ENCODE data around the gene GREB1.
"Not testable (repeated sequence)": the region's sequence is repeated elsewhere in the genome, so short reads cannot be mapped to it uniquely, and the experiment has no call there.

GREB1 gene

GRCh38 chr2:11644293-11644692, 110.4 kb downstream of the GREB1 start:
- no peak for DNase-seq

- no peak for DNase-seq
Measured at GRCh38 chr2:11646530-11646929, 112.7 kb downstream of the GREB1 start.

GRCh38 chr2:11647834-11648600, 114.2 kb downstream of the GREB1 start:
- no peak for DNase-seq

GRCh38 chr2:11649093-11649492, 115.2 kb downstream of the GREB1 start:
- DNase-seq: no peak

- no peak for DNase-seq
Measured at GRCh38 chr2:11651856-11652548, 118.2 kb downstream of the GREB1 start.

DNA sequence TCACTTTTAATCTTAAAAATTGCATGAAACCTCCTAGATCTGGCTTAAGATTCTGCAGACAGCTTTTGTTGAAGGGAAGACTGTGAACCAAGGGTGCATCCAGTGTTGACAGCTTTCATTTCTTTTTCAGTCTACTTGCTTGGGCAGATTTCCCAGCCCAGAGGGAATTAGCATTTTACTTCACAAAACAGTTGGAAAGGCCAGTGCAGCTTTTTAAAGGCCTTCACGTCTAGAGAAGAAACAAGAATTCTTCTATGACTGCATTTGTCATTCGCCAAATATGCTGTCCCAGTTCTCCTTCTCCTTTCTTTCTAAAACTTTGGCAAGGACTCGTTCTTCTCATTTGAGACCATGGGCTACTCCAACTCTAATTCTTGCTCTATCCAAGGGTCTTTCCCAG, 118.7 kb downstream of the GREB1 start:
- no peak for DNase-seq

GRCh38 chr2:11655495-11655894, 121.7 kb downstream of the GREB1 start:
- DNase-seq: no peak

GRCh38 chr2:11656252-11656651, 122.4 kb downstream of the GREB1 start:
- no peak for DNase-seq

DNA sequence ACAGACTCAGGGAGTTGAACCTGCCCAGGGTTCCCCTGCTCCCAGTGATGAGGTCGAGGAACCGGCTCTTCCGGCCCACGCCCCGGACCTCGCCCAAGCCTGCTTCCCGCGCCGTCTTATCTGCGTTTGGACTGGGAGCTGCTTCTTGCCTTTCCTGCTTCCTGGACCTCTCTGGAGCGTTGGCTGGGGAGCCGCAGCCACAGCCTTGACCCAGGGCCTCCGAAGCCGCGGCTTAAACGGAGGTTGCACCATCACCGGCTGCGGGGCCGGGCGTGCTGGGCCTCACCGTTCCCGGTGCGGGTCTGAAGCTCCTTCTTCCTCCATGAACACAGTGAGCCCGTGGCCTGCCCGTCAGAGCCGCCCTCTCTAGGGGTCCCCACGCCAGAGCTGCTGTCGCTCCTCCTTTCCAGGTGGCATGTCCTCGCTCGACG, 122.8 kb downstream of the GREB1 start:
- no peak for DNase-seq

GRCh38 chr2:11657195-11657594, 123.3 kb downstream of the GREB1 start:
- DNase-seq: no peak

DNA sequence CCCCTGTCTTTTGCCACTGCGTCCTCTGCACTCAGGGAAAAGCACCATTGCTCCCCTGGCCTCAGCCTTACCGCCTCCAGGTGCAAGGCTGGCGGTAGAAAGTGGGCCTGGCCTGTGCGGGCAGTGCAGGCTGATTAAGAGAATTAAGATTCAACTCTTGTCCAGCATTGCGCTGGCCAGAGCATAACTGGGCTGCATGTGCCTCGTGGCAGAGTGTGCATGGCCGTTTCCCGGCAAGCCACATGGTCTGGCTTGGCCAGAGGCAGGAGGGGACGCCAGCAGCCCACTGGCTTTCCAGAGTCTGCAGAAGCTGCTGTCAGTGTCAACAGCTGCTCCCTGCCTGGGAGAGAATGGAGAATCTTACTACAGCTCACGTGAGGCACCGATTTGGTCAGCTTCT, 123.8 kb downstream of the GREB1 start:
- DNase-seq: no peak

- no peak for DNase-seq
Measured at GRCh38 chr2:11658208-11659114, 124.6 kb downstream of the GREB1 start.

- no peak for DNase-seq
Measured at GRCh38 chr2:11659115-11659475, 125.2 kb downstream of the GREB1 start.

GRCh38 chr2:11659851-11660250, 126.0 kb downstream of the GREB1 start:
- DNase-seq: no peak

DNA sequence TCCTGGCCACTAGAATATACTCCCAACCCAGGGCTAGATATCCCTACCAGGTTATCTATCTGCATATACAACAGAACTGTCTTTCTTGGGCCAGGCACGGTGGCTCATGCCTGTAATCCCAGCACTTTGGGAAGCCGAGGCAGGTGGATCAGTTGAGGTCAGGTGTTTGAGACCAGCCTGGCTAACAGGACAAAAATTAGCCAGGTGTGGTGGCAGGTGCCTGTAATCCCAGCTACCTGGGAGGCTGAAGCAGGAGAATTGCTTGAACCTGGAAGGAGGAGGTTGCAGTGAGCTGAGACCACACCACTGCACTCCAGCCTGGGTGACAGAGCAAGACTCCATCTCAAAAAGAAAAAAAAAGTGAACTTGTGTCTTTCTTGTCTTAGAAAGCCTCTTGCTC, 126.6 kb downstream of the GREB1 start:
- not testable (repeated sequence) for DNase-seq

GRCh38 chr2:11661891-11662435, 128.1 kb downstream of the GREB1 start:
- no peak for DNase-seq

DNA sequence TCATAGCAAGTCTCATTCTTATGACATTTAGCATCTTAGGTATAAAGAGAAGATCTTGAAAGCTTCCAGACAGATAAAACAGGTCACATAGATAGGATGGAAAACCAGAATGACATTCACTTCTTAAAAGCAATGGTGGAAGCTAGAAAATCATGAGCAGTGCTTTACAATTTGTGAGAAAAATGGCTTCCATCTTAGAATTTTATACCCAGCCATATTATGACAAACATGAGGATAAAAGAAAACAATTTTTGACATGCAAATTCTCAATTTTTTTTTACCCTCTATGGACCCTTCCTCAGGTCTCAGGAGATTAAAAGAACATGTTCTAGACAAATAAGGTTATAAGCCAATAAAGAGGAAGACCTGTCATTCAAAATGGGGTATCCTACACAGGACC, 129.0 kb downstream of the GREB1 start:
- no peak for DNase-seq

DNA sequence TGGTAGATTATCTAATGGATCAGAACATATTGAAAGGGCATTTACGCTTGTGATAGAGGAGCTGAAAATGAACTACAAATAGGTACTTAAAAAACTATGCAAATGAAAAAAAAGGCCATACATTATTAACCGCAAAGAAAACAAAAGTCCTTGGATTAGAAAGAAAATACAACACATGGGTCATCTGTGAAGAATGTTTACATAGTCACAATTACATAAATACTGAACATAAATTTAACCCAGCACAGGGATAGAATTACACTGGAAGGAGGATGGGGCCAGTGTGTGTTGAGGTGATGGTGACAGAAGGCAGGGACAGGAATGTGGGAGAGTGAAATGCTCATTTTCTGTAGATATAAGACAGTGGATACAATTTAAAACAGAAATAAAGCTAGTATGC, 129.6 kb downstream of the GREB1 start:
- DNase-seq: no peak

DNA sequence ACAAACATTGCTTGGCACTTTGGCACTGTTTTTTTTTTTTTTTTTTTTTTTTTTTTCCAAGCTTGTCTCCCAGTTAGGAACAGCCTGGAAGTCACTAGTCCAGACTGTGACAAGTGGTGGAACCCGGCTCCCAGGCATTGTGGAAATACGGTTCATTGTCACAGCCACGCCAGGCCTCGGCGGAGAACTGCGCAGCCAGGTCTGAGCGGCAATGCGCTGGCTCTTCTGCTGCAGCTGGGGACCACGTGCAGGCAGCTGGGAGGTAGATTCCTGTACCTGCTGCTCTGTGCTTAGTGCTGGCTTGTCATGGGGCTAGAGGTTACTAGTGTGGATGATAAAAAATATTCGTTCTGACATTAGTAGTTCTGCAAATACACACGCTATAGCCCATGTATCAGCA, 131.2 kb downstream of the GREB1 start:
- DNase-seq: no peak

GRCh38 chr2:11665510-11666362, 131.9 kb downstream of the GREB1 start:
- DNase-seq: no peak

DNA sequence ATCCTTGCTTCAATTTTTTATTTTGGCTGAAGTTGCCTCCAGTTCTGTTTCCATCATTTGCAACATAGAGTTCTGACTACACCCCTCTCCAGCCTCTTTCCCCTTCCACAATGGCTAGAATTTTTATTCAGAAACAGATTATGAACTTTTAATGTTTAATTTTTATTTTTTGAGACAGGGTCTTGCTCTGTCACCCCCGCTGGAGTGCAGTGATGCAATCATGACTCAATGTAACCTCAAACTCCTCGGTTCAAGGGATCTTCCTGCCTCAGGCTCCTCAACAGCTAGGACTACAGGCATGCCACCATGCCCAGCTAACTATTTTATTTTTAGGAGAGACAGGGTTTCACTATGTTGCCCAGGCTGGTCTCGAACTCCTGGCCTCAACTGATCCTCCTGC, 133.3 kb downstream of the GREB1 start:
- no peak for DNase-seq
